Midbrain (tissue), 1 donor: ENCODE results near the gene RAB40C.

Experiments
- DNase-seq: peaks from one replicate; lab custom pipeline; 2025; lab: John Stamatoyannopoulos, UW

Gene RAB40C

GRCh38 chr16:616733-617586 lies 27.1 kb downstream of the RAB40C start:
- no peak for DNase-seq

DNA sequence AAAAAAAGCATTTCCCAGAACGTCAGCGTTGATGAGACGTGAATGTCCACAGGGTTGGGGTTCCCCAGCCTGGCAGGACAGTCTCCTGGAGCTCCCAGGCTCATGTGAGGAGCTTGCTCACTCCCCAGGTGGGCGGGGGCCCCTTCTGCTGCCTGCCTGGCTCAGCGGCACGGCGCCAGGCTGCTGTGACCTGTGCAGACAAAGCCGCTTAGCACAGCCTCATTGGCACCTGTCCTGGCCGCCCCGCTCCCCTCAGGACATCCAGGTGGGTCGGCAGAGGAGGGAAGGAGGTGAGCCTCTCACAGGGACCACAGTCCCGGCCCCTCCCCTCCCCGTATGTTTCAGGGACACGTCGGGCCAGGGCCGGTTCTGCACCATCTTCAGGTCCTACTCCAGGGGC lies 28.0 kb downstream of the RAB40C start:
- DNase-seq: no peak

- DNase-seq: no peak
These were observed 29.7 kb downstream of the RAB40C start for GRCh38 chr16:619476-620100.

DNA sequence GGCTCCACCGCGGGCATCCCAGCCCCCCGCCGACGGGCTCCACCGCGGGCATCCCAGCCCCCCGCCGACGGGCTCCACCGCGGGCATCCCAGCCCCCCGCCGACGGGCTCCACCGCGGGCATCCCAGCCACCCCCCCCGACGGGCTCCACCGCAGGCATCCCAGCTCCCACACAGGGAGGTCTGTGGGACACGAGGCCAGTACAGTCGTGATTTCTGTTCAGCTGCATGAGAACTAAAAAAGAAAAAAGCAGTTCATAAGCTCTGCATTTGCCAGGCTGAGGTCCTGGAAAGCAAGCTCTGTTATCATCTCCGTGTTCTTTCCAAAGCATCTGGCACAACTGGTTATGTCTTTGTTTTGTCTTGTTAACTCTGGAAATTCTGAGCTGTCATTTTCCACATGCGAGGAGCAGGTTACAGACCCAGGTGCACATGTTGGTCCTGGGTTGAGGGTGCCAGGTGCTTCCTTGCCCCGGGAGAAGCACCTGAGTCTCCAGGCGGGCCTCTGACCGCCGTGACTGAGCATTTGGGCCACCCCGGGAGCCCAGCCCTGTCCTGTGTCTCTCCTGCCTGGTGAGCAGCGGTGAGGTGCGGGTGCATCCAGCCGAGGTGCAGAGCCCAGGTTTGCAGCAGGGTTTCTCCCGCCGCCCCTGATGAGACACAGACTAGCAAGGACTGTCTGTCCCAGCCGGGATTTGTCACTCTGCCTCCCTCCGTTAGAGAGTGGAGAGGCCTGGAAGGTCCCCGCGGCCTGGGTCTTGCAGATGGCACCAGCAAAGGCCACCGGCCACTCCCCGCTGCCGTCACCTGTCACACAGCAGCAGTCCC lies 31.0 kb downstream of the RAB40C start:
- no peak for DNase-seq

DNA sequence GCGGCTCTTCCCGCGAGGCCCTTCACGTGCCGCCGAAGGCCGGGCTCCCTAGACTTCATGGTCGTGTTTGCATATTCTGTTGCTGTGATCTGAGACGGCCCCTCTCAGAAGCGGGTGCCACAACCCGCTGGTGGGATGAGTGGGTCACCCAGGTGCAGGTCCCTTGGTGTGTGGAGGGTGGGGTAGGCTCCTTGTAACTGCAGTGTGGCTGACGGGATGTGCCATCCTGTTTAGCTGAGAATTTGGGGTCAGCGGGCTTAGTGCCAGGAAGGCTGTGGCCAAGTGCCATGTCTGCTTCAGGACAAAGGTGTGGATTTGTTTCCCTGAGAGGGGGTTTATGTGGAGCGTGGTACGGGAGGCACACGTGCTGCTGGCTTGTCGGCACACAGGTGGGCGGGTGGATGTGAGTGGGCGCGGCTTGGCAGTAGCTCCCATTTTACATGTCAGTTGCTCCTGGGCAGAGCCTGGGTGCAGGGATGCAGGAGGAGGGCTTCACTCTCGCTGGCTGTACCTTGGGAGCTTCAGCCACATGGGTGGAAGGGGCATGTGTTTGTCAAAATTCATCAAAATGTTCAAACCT lies 31.8 kb downstream of the RAB40C start:
- no peak for DNase-seq

- DNase-seq: no peak
These were observed 33.0 kb downstream of the RAB40C start for GRCh38 chr16:622920-623280.

DNA sequence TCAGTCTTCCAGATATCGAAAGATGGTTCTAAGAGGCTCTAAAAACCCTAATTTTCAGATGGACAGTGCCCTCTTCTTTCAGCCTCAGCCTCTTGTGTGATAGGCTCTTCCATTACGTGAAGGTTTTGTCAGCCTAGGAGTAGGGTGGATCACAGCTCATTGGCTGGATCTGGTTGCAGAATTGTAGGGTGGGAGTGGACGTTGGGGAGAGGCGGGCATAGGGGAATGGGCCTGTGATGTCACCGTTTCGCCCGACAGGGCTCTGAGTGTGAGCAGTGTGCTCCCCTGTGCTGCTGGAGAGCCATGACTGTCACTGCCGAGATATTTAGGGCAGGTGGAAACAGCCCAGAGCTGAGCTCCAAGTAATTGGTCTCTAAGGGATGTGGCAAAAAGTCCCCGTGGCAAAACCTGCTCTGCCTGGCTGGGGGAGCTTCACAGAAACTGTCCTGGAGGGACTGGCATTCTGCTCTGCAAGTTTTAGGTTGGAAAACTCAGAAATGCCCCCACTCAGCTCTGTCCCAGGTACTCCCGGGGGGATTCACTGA lies 34.7 kb downstream of the RAB40C start:
- no peak for DNase-seq

- DNase-seq: no peak
These were observed 35.5 kb downstream of the RAB40C start for GRCh38 chr16:625117-625976.

DNA sequence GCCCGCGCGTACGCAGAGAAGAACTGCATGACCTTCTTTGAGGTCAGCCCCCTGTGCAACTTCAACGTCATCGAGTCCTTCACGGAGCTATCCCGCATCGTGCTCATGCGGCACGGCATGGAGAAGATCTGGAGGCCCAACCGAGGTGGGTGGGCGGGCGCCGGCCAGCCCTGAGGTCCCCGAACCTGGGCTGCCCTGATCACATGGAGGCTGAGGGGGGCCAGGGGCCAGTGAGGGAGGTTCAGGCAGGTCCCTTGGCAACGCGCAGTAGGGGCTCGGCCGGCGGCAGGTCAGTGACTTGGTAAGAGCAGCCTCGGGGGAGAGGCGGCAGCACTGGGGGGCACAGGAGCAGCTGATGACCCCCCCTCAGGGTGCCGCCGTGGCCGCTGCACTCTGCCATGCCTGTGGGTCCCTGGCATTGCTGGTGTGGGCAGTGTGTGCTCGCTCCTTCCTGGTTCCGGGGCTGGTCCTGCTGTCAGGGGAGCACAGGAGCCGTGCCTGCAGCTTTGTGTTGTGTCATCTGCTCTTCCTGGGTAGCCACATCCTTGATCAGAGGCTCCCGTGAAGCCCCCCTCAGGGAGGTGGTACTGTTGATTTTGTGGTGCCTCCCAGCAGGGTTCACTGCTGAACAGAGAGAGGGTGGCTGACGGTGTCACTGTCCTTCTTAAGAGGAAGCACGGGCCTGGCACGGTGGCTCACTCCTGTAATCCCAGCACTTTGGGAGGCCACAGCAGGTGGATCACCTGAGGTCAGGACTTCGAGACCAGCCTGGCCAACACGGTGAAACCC lies 36.3 kb downstream of the RAB40C start:
- no peak for DNase-seq

DNA sequence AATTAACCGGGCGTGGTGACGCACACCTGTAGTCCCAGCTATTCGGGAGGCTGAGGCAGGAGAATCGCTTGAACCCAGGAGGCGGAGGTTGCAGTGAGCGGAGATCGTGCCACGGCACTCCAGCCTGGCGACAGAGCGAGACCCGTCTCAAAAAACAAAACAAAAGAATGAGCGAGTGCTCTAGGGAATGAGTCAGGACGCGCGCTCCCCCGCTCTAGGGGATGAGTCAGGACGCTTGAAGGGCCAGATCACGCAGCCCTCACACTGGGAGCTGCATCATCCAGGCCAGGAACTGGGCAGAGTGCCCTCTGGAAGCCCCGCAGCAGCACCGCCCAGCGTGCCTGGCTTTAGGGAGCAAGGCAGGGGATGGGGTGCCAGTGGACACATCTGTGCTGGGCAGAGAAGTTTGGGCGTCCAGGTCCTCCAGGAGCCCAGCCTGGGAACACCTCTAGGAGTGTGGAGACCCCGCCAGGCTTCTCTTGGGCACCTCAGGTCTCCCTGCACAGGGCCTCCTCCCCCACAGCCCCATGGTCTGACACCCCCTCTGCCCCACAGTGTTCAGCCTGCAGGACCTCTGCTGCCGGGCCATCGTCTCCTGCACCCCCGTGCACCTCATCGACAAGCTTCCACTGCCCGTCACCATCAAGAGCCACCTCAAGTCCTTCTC lies 37.1 kb downstream of the RAB40C start:
- DNase-seq: no peak

DNA sequence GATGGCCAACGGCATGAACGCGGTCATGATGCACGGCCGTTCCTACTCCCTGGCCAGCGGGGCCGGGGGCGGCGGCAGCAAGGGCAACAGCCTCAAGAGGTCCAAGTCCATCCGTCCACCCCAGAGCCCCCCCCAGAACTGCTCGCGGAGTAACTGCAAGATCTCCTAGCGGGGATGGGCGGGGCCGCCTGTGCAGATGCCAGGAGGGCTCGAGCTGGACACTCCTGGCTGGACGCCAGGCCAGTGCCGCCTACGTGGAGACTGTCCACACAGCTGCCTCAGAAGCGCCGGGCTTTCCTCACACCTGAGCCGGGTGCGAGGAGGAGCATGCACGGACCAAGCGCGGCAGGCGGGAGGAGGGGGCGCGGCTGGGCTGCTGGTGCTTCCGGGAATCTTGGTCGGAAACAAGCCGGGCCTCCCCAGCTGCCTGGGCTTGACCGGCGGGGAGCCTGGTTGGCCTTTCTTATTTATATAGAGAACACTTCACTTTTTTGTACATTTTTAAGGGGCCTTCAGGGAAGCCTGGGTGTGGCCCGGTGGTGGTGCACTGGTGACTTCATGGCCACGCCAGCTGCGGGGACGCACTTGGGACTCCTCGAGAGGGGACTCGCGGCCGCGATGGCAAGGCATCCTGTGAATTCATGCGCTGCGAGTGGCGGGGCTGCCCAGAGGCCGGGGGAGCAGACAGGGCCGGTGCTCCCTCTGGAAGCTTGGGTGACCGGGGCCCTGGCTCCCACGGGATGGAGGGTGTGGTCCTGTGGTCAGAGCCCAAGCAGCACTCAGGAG lies 37.8 kb downstream of the RAB40C start:
- DNase-seq: no peak

DNA sequence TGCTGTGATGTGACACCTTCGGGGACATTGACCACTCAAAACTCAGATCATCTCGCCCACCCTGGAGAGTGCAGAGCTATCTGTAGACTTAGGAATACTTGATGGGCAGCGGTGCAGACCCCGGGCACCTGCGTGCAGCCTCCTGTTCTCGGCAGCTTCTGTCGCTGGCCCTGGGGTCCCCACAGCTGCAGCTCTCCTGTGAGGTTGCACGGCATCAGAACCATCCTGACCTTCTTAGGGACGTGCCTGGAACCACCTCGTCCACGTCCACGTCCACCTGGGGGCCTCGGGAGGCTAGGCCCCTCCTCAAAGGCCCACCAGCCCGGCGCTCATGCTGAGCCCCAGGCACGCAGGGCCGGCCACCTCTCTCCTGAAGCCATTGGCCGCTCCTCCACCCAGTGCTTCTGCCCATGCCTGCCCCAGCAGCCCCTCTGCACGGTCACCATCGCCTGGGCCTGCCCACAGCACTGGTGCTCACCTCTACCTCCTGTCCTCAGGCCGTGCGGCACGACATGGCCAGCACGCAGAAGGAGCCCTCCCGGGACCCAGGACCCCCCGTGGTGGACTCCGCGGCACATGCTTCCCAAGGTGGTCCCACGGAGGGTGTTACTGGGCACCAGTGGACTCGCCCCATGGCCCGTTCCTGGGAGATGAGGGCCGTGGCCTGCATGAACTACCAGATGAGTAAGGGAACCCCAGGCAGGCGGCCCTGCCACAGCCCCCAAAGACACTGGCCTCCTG lies 38.6 kb downstream of the RAB40C start:
- no peak for DNase-seq

- no peak for DNase-seq
These were observed 39.4 kb downstream of the RAB40C start for GRCh38 chr16:629185-629832.

DNA sequence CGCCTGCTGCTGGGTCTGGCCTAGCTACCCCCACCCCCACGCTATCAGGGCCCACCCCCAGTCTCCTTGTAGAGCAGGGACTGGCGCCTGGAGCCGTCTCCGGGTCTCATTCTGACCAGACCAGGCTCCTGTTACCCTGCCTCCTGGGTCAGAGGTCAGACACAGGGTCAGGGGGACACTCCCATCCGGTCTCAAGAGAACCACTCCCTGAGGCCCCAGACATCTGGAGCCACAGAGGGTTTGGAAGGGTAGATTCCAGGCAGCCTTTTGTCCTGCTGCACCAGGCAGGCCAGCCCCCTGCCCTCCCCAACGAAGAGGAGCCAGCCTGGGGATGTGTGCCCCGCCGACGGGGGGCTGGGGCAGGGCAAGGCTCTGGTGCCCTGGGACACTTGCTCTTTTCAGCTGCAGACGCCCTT lies 40.0 kb downstream of the RAB40C start:
- DNase-seq: no peak

DNA sequence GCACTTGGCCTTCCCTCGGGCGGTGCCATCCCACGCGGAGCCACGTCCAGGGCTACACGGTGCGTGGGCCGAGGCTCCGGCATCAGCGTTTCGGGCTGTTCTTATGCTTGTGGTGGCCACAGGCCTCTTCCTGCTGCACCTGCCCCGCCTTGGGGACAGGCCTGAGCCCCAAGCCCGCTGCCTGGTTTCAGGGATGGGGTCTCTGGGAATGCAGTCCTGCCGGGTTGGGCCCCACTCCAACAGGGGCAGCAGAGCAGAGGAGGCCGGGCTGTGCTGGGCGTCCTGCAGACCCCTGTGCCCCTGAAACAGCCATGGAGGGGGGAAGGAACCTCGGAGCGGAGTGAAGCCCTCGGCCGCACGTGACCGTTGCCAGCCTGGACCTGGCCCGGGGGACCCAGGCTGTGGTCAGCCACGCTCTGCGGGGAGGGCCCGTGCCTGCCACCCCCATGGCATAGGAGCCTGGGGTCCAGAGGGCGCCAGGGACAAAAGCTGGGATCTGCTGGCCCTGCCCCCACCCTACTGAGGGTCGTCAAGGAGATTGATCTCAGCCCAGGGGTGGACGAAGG lies 40.5 kb downstream of the RAB40C start:
- no peak for DNase-seq

- no peak for DNase-seq
These were observed 41.0 kb downstream of the RAB40C start, which contains the start of gene WFIKKN1 for GRCh38 chr16:630815-631405. WFIKKN1 (plus strand) TSS chr16:630985; CDS start chr16:631254, 269 bp downstream.
